IMR-90 (cell line): Measurements from ENCODE around the gene PXYLP1.

Experiments used
- CTCF ChIP-seq: conservative IDR thresholded peaks from 2 replicates; pipeline ENCODE4 v1.5.1; 2012; ENCODE audit warnings: mild to moderate bottlenecking, low read depth, low read length, improper control_type of control experiment
- RAD21 ChIP-seq: IDR thresholded peaks from 2 replicates; pipeline ENCODE4 v1.6.1; 2012; ENCODE audit warnings: low read length, improper control_type of control experiment

- no peak for TF ChIP-seq CTCF
- TF ChIP-seq RAD21: no peak
Observed at GRCh38 chr3:141266186-141266585, 34.6 kb downstream of the PXYLP1 start.
